ENCODE results near the gene TXK.

DNA sequence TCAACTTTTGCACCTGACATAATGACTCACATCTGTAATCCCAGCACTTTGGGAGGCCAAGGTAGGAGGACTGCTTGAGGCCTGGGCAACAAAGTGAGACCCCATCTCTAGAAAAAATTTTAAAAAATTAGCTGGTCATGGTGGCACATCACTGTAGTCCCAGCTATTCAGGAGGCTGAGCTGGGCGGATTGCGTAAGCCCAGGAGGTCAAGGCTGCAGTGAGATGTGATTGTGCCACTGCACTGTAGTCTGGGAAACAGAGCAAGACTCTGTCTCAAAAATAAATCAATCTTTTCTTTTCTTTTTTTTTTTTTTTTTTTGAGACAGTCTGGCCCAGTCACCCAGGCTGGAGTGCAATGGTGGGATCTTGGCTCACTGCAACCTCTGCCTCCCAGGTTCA is 65.0 kb downstream of the TXK start:
- TF ChIP-seq, protein P1, sequence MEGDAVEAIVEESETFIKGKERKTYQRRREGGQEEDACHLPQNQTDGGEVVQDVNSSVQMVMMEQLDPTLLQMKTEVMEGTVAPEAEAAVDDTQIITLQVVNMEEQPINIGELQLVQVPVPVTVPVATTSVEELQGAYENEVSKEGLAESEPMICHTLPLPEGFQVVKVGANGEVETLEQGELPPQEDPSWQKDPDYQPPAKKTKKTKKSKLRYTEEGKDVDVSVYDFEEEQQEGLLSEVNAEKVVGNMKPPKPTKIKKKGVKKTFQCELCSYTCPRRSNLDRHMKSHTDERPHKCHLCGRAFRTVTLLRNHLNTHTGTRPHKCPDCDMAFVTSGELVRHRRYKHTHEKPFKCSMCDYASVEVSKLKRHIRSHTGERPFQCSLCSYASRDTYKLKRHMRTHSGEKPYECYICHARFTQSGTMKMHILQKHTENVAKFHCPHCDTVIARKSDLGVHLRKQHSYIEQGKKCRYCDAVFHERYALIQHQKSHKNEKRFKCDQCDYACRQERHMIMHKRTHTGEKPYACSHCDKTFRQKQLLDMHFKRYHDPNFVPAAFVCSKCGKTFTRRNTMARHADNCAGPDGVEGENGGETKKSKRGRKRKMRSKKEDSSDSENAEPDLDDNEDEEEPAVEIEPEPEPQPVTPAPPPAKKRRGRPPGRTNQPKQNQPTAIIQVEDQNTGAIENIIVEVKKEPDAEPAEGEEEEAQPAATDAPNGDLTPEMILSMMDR (conservative IDR thresholded peaks at IDR 0.05) = no peak
- TF ChIP-seq EZH2 (IDR thresholded peaks at IDR 0.05; ENCODE audit: low read depth) = no peak
